OCI-LY1 (cell line): ENCODE results near the gene NAA20.

ENCODE experiments used
- H2AFZ ChIP-seq: fragments of 200-600 bp; sonication (generic), shearing (Covaris generic); 2 replicates; pipeline ENCODE4 v1.6.0; 2014; ENCODE audit warnings: antibody characterized with exemption, mild to moderate bottlenecking, low read length
- H3F3A ChIP-seq: fragments of 200-600 bp; sonication (generic), shearing (Covaris generic); 2 replicates; pipeline ENCODE4 v1.6.0; 2014; ENCODE audit warnings: mild to moderate bottlenecking, antibody characterized with exemption, low read length, moderate library complexity; ENCODE audit not compliant: insufficient read depth
- H3K27ac ChIP-seq: fragments of 200-600 bp; sonication (generic); 2 replicates; pipeline ENCODE4 v1.5.1; 2014; ENCODE audit warnings: low read length, mixed run types, mild to moderate bottlenecking, low read depth; ENCODE audit not compliant: poor library complexity, severe bottlenecking
- H3K27me3 ChIP-seq: fragments of 200-600 bp; sonication (generic); 2 replicates; pipeline ENCODE4 v1.6.0; 2014; ENCODE audit warnings: antibody characterized with exemption, mild to moderate bottlenecking, low read length, moderate library complexity; ENCODE audit not compliant: insufficient read depth
- H3K36me3 ChIP-seq: fragments of 200-600 bp; sonication (generic); 2 replicates; pipeline ENCODE4 v1.6.1; 2014; ENCODE audit warnings: mild to moderate bottlenecking, antibody characterized with exemption, low read length, moderate library complexity, mixed read lengths; ENCODE audit not compliant: insufficient read depth
- H3K4me1 ChIP-seq: fragments of 200-600 bp; sonication (generic); 2 replicates; pipeline ENCODE4 v1.5.1; 2014; ENCODE audit warnings: mild to moderate bottlenecking, low read length, moderate library complexity; ENCODE audit not compliant: insufficient read depth, severe bottlenecking
- H3K4me2 ChIP-seq: fragments of 200-600 bp; sonication (generic), shearing (Covaris generic); 2 replicates; pipeline ENCODE4 v1.6.1; 2014; ENCODE audit warnings: low read length
- H3K4me3 ChIP-seq: fragments of 200-600 bp; sonication (generic); 2 replicates; pipeline ENCODE4 v1.5.1; 2014; ENCODE audit warnings: low read length, low read depth, mild to moderate bottlenecking, mixed read lengths; ENCODE audit not compliant: poor library complexity, severe bottlenecking
- H3K79me2 ChIP-seq: fragments of 200-600 bp; shearing (Covaris generic); 2 replicates; pipeline ENCODE4 v1.6.1; 2016; ENCODE audit warnings: mixed run types, low read length, mixed read lengths; ENCODE audit not compliant: insufficient read depth
- H3K9ac ChIP-seq: fragments of 200-600 bp; sonication (generic), shearing (Covaris generic); 2 replicates; pipeline ENCODE4 v1.6.1; 2014; ENCODE audit warnings: mild to moderate bottlenecking, low read length, mixed read lengths
- H3K9me2 ChIP-seq: fragments of 200-600 bp; sonication (generic), shearing (Covaris generic); 2 replicates; pipeline ENCODE4 v1.6.1; 2014; ENCODE audit warnings: low read depth, mild to moderate bottlenecking, low read length, mixed read lengths
- H3K9me3 ChIP-seq: fragments of 200-600 bp; shearing (Covaris generic); 2 replicates; pipeline ENCODE4 v1.6.1; 2014; ENCODE audit warnings: low read length, mixed read lengths
- H4K20me1 ChIP-seq: fragments of 200-600 bp; sonication (generic), shearing (Covaris generic); 2 replicates; pipeline ENCODE4 v1.6.0; 2016; ENCODE audit warnings: mild to moderate bottlenecking, low read length; ENCODE audit not compliant: insufficient read depth
- EZH2 ChIP-seq: fragments of 200-600 bp; sonication (generic), shearing (Covaris generic); IDR thresholded peaks from 2 replicates; pipeline ENCODE4 v1.8.0; 2017; ENCODE audit warnings: borderline replicate concordance, mixed run types, mild to moderate bottlenecking, antibody characterized with exemption, low read length, moderate library complexity, mixed read lengths
- TF ChIP-seq, protein P1 (sequence below): fragments of 200-600 bp; sonication (generic), shearing (Covaris generic); IDR thresholded peaks from 2 replicates; pipeline ENCODE4 v1.5.1; 2017; ENCODE audit warnings: mild to moderate bottlenecking, antibody characterized with exemption, low read length, moderate library complexity, mixed read lengths

Gene NAA20

DNA sequence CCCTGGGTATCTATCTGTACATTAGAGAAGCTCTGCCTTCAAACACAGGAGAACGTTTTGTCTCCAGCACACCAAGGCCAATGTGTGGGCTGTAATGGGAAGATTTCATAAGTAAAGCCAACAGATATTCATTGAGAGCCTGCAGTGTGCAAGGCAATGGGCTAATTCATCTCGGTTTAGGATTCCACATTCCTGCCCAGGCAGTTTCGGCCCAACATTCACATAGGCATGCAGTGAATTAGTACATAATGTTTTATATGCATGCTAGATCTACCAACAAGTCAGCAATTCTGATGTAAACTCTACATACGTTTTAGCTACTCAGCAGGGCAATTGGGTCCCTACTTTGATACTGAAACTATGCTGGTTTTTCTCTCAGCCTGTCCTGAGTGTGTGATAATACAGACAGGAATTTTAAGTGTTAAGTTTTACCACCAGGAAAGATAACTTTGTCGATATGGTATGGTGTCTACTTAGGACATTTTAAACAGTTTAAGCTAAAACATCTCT is 46.9 kb upstream of the NAA20 start:
- Histone ChIP-seq H3K79me2 (no peaks in the 10 kb centered on the region), H2AFZ (no peak overlapping the region), H3K36me3 (no peaks in the 10 kb centered on the region), H3K27ac (no peak overlapping the region), H3K27me3 (no peaks in the 10 kb centered on the region), H3K4me3 (no peak overlapping the region), H3K4me1 (no peaks in the 10 kb centered on the region), H3K9ac (no peak overlapping the region), H3K4me2 (no peak overlapping the region), H4K20me1 (no peaks in the 10 kb centered on the region), H3K9me3 (no peaks in the 10 kb centered on the region), H3K9me2 (no peaks in the 10 kb centered on the region), H3F3A (no peaks in the 10 kb centered on the region)
- no peak for TF ChIP-seq EZH2
- TF ChIP-seq, protein P1, sequence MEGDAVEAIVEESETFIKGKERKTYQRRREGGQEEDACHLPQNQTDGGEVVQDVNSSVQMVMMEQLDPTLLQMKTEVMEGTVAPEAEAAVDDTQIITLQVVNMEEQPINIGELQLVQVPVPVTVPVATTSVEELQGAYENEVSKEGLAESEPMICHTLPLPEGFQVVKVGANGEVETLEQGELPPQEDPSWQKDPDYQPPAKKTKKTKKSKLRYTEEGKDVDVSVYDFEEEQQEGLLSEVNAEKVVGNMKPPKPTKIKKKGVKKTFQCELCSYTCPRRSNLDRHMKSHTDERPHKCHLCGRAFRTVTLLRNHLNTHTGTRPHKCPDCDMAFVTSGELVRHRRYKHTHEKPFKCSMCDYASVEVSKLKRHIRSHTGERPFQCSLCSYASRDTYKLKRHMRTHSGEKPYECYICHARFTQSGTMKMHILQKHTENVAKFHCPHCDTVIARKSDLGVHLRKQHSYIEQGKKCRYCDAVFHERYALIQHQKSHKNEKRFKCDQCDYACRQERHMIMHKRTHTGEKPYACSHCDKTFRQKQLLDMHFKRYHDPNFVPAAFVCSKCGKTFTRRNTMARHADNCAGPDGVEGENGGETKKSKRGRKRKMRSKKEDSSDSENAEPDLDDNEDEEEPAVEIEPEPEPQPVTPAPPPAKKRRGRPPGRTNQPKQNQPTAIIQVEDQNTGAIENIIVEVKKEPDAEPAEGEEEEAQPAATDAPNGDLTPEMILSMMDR, result no peak

DNA sequence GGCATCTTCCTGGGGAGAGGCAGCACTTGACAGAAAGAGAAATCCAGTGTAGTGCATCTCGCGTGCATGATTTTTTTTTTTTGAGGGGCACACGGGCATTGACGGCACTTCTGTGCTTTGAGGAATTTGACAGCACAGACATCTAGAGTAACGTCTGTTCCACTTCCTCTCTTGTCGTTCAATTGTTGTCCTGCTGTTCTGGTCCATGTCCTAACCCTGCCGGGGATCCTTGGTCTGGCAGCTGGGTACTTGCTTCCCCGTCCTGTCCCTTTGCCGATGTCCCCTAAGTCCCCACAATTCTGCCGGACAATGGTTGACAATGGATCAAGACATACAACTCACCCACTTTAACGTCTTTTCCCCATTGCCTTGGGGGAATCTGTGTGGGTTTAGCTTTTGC is 46.0 kb upstream of the NAA20 start:
- H3K9me3 ChIP-seq, result no peaks in the 10 kb centered on the region
- H3K27ac ChIP-seq, result no peak overlapping the region
- no peaks in the 10 kb centered on the region for H3K27me3 ChIP-seq
- H3K4me1 ChIP-seq, result no peaks in the 10 kb centered on the region
- H3F3A ChIP-seq, result no peaks in the 10 kb centered on the region
- no peak overlapping the region for H3K4me2 ChIP-seq
- no peaks in the 10 kb centered on the region for H3K36me3 ChIP-seq
- TF ChIP-seq, protein P1, result no peak
- TF ChIP-seq EZH2, result no peak
- H3K4me3 ChIP-seq, result no peak overlapping the region
- H3K9me2 ChIP-seq, result no peaks in the 10 kb centered on the region
- no peak overlapping the region for H2AFZ ChIP-seq
- H3K79me2 ChIP-seq, result no peaks in the 10 kb centered on the region
- no peak overlapping the region for H3K9ac ChIP-seq
- no peaks in the 10 kb centered on the region for H4K20me1 ChIP-seq

DNA sequence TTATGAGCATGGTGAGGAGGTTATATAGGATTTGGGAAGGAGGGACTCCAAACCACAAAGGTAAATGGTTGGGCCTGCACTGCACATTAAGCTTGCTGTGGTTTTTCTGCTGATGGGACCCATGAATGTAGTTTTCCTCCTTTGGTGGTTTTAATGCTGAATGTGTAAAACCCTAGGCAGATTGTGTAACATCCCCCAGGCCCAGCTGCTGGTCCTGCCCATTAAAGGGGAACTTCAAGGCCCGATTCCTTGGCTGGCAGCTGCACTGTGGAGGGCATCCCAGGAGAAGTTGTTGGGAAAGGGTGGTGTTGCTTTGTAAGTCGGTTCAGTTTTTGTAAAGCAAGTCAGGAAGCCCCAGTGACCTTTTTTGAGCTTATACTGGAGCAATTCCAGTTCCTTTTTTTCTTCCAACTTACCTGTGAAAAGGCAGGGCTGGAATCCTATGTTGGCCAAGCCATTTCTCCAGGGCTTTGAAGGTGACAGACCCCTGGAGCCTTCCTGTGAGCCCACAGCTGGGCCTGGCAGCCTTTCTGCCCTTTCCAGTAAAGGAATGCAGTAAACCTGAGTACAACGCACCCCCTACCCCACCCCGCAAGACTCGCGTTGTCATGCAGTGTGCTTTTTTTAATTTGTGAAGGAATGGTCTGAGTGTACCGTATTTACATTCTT is 43.1 kb upstream of the NAA20 start:
- TF ChIP-seq EZH2, result no peak
- TF ChIP-seq, protein P1, result no peak
- Histone ChIP-seq H4K20me1 (no peaks in the 10 kb centered on the region), H3F3A (no peaks in the 10 kb centered on the region), H3K9me3 (no peaks in the 10 kb centered on the region), H3K79me2 (no peaks in the 10 kb centered on the region), H3K27ac (no peak overlapping the region), H3K9me2 (no peaks in the 10 kb centered on the region), H3K9ac (no peak overlapping the region), H3K27me3 (no peaks in the 10 kb centered on the region), H3K36me3 (no peaks in the 10 kb centered on the region), H3K4me2 (no peak overlapping the region), H3K4me1 (no peaks in the 10 kb centered on the region), H3K4me3 (no peak overlapping the region), H2AFZ (no peak overlapping the region)
